Measurements from ENCODE around the gene GPR158. TPM values are rescaled to one million over a fixed set of nuclear protein-coding genes. Genes with fewer than 3 reads are reported as not detected.

The GPR158 gene
- total and polyA plus RNA-seq, 4 experiments from 2014 or later, result not detected

GRCh38 chr10:25616903-25617592 is 442.2 kb downstream of the GPR158 start:
- H3K4me3 Mint-ChIP-seq, result no peak overlapping the region
- POLR2A ChIA-PET (ENCODE audit: partially characterized antibody), result no interaction called here

GRCh38 chr10:25627606-25628005 is 452.8 kb downstream of the GPR158 start:
- Histone ChIP-seq H3K27ac (ENCODE audit: low read depth, low read length) (no peak overlapping the region), H3K4me3 (ENCODE audit: low read length in 2 of 2) (no peak overlapping the region), H3K36me3 (ENCODE audit: insufficient read depth, low read length) (no peaks in the 10 kb centered on the region), H3K9me3 (ENCODE audit: control insufficient read depth in 1 of 2, low read length in 2 of 2) (no peaks in the 10 kb centered on the region), H3K27me3 (ENCODE audit: insufficient read depth, low read length) (no peaks in the 10 kb centered on the region), H3K4me1 (ENCODE audit: insufficient read depth, low read length) (no peaks in the 10 kb centered on the region)
- Mint-ChIP-seq H3K27me3 (no peaks in the 10 kb centered on the region), H3K4me3 (no peak overlapping the region), H3K9me3 (peaks cover 0 to 13% (median 0%) of the 10 kb centered on the region in 8 donors), H3K4me1 (no peaks in the 10 kb centered on the region), H3K36me3 (no peaks in the 10 kb centered on the region), H3K27ac (no peak overlapping the region)
- DNase-seq, result no peak
- intact Hi-C loops (cut with micrococcal nuclease), result no loop called here
- POLR2A ChIA-PET (ENCODE audit: partially characterized antibody), result no interaction called here
- CTCF ChIA-PET (ENCODE audit: partially characterized antibody), result no interaction called here

More at GRCh38 chr10:25616903-25617592, 442.2 kb downstream of the GPR158 start:
- H3K27ac Mint-ChIP-seq, result no peak overlapping the region
- CTCF ChIA-PET (ENCODE audit: partially characterized antibody), result no interaction called here
- no peak for DNase-seq
- Histone ChIP-seq H3K27ac (ENCODE audit: low read depth, low read length) (no peak overlapping the region), H3K4me1 (ENCODE audit: insufficient read depth, low read length) (no peaks in the 10 kb centered on the region), H3K27me3 (ENCODE audit: insufficient read depth, low read length) (no peaks in the 10 kb centered on the region), H3K9me3 (ENCODE audit: control insufficient read depth in 1 of 2, low read length in 2 of 2) (no peaks in the 10 kb centered on the region), H3K4me3 (ENCODE audit: low read length in 2 of 2) (no peak overlapping the region), H3K36me3 (ENCODE audit: insufficient read depth, low read length) (no peaks in the 10 kb centered on the region)
- H3K27me3 Mint-ChIP-seq, result peaks cover 0 to 2% of the 10 kb centered on the region in 2 donors
- no peaks in the 10 kb centered on the region for H3K4me1 Mint-ChIP-seq
- intact Hi-C loops (cut with micrococcal nuclease), result no loop called here
- H3K36me3 Mint-ChIP-seq, result no peaks in the 10 kb centered on the region
- peaks cover 0 to 10% (median 6%) of the 10 kb centered on the region in 8 donors for H3K9me3 Mint-ChIP-seq

GRCh38 chr10:25629333-25629732 is 454.5 kb downstream of the GPR158 start:
- Mint-ChIP-seq H3K36me3 (no peaks in the 10 kb centered on the region), H3K27ac (peak overlapping the region in 1 of 7 donors; percentile 8), H3K9me3 (peaks cover 0 to 16% (median 0%) of the 10 kb centered on the region in 8 donors), H3K27me3 (no peaks in the 10 kb centered on the region), H3K4me1 (no peaks in the 10 kb centered on the region), H3K4me3 (no peak overlapping the region)
- intact Hi-C loops (cut with micrococcal nuclease), result no loop called here
- Histone ChIP-seq H3K9me3 (ENCODE audit: control insufficient read depth in 1 of 2, low read length in 2 of 2) (no peaks in the 10 kb centered on the region), H3K4me1 (ENCODE audit: insufficient read depth, low read length) (no peaks in the 10 kb centered on the region), H3K27me3 (ENCODE audit: insufficient read depth, low read length) (no peaks in the 10 kb centered on the region), H3K4me3 (ENCODE audit: low read length in 2 of 2) (no peak overlapping the region), H3K27ac (ENCODE audit: low read depth, low read length) (no peak overlapping the region), H3K36me3 (ENCODE audit: insufficient read depth, low read length) (no peaks in the 10 kb centered on the region)
- ChIA-PET POLR2A (ENCODE audit: partially characterized antibody) (no interaction called here), CTCF (ENCODE audit: partially characterized antibody) (no interaction called here)
- no peak for DNase-seq

- H3K9me3 ChIP-seq (ENCODE audit: control insufficient read depth in 1 of 2, low read length in 2 of 2), result no peaks in the 10 kb centered on the region
- ChIA-PET CTCF (ENCODE audit: partially characterized antibody) (no interaction called here), POLR2A (ENCODE audit: partially characterized antibody) (no interaction called here)
- no peaks in the 10 kb centered on the region for H3K36me3 Mint-ChIP-seq
- H3K27me3 Mint-ChIP-seq, result peaks cover 0 to 3% of the 10 kb centered on the region in 2 donors
- intact Hi-C loops (cut with micrococcal nuclease), result no loop called here
- no peaks in the 10 kb centered on the region for H3K27me3 ChIP-seq (ENCODE audit: insufficient read depth, low read length)
- H3K4me3 ChIP-seq (ENCODE audit: low read length in 2 of 2), result no peak overlapping the region
- H3K27ac Mint-ChIP-seq, result no peak overlapping the region
- H3K9me3 Mint-ChIP-seq, result peaks cover 0 to 10% (median 0%) of the 10 kb centered on the region in 8 donors
- H3K36me3 ChIP-seq (ENCODE audit: insufficient read depth, low read length), result no peaks in the 10 kb centered on the region
- no peak overlapping the region for H3K4me3 Mint-ChIP-seq
- no peak overlapping the region for H3K27ac ChIP-seq (ENCODE audit: low read depth, low read length)
- H3K4me1 Mint-ChIP-seq, result no peaks in the 10 kb centered on the region
- no peak for DNase-seq
- no peaks in the 10 kb centered on the region for H3K4me1 ChIP-seq (ENCODE audit: insufficient read depth, low read length)
Observed at GRCh38 chr10:25631471-25631870, 456.7 kb downstream of the GPR158 start.

GRCh38 chr10:25632802-25633201 is 458.0 kb downstream of the GPR158 start:
- Histone ChIP-seq H3K27me3 (ENCODE audit: insufficient read depth, low read length) (no peaks in the 10 kb centered on the region), H3K36me3 (ENCODE audit: insufficient read depth, low read length) (no peaks in the 10 kb centered on the region), H3K4me1 (ENCODE audit: insufficient read depth, low read length) (no peaks in the 10 kb centered on the region), H3K27ac (ENCODE audit: low read depth, low read length) (no peak overlapping the region), H3K9me3 (ENCODE audit: control insufficient read depth in 1 of 2, low read length in 2 of 2) (no peaks in the 10 kb centered on the region), H3K4me3 (ENCODE audit: low read length in 2 of 2) (no peak overlapping the region)
- Mint-ChIP-seq H3K27ac (no peak overlapping the region), H3K4me3 (no peak overlapping the region), H3K27me3 (peaks cover 0 to 3% of the 10 kb centered on the region in 2 donors), H3K4me1 (no peaks in the 10 kb centered on the region), H3K9me3 (peaks cover 0 to 12% (median under 1%) of the 10 kb centered on the region in 8 donors), H3K36me3 (no peaks in the 10 kb centered on the region)
- intact Hi-C loops (cut with micrococcal nuclease), result no loop called here
- ChIA-PET CTCF (ENCODE audit: partially characterized antibody) (no interaction called here), POLR2A (ENCODE audit: partially characterized antibody) (no interaction called here)
- no peak for DNase-seq

GRCh38 chr10:25633542-25633941 is 458.7 kb downstream of the GPR158 start:
- CTCF ChIA-PET (ENCODE audit: partially characterized antibody), result no interaction called here
- H3K27ac Mint-ChIP-seq, result no peak overlapping the region
- no peak for DNase-seq
- H3K4me3 Mint-ChIP-seq, result no peak overlapping the region
- Histone ChIP-seq H3K27ac (ENCODE audit: low read depth, low read length) (no peak overlapping the region), H3K36me3 (ENCODE audit: insufficient read depth, low read length) (no peaks in the 10 kb centered on the region), H3K4me1 (ENCODE audit: insufficient read depth, low read length) (no peaks in the 10 kb centered on the region), H3K27me3 (ENCODE audit: insufficient read depth, low read length) (no peaks in the 10 kb centered on the region), H3K4me3 (ENCODE audit: low read length in 2 of 2) (no peak overlapping the region), H3K9me3 (ENCODE audit: control insufficient read depth in 1 of 2, low read length in 2 of 2) (no peaks in the 10 kb centered on the region)
- no peaks in the 10 kb centered on the region for H3K4me1 Mint-ChIP-seq
- H3K36me3 Mint-ChIP-seq, result no peaks in the 10 kb centered on the region
- H3K9me3 Mint-ChIP-seq, result peaks cover 0 to 12% (median under 1%) of the 10 kb centered on the region in 8 donors
- POLR2A ChIA-PET (ENCODE audit: partially characterized antibody), result no interaction called here
- intact Hi-C loops (cut with micrococcal nuclease), result no loop called here
- peaks cover 0 to 3% of the 10 kb centered on the region in 2 donors for H3K27me3 Mint-ChIP-seq

- peaks cover 0 to 3% of the 10 kb centered on the region in 2 donors for H3K27me3 Mint-ChIP-seq
- H3K9me3 Mint-ChIP-seq, result peaks cover 0 to 8% (median 0%) of the 10 kb centered on the region in 8 donors
- H3K4me3 Mint-ChIP-seq, result no peak overlapping the region
- no peaks in the 10 kb centered on the region for H3K27me3 ChIP-seq (ENCODE audit: insufficient read depth, low read length)
- no peaks in the 10 kb centered on the region for H3K4me1 Mint-ChIP-seq
- no peaks in the 10 kb centered on the region for H3K36me3 ChIP-seq (ENCODE audit: insufficient read depth, low read length)
- H3K4me1 ChIP-seq (ENCODE audit: insufficient read depth, low read length), result no peaks in the 10 kb centered on the region
- H3K36me3 Mint-ChIP-seq, result no peaks in the 10 kb centered on the region
- no peak overlapping the region for H3K27ac Mint-ChIP-seq
- POLR2A ChIA-PET (ENCODE audit: partially characterized antibody), result no interaction called here
- no peak for DNase-seq
- H3K9me3 ChIP-seq (ENCODE audit: control insufficient read depth in 1 of 2, low read length in 2 of 2), result no peaks in the 10 kb centered on the region
- CTCF ChIA-PET (ENCODE audit: partially characterized antibody), result no interaction called here
- H3K27ac ChIP-seq (ENCODE audit: low read depth, low read length), result no peak overlapping the region
- intact Hi-C loops (cut with micrococcal nuclease), result no loop called here
- no peak overlapping the region for H3K4me3 ChIP-seq (ENCODE audit: low read length in 2 of 2)
Observed at GRCh38 chr10:25639646-25640045, 464.8 kb downstream of the GPR158 start.

Measured in CD4-positive, alpha-beta memory T cell (primary cell).